ENCODE measurements around the gene COL4A2.

DNA sequence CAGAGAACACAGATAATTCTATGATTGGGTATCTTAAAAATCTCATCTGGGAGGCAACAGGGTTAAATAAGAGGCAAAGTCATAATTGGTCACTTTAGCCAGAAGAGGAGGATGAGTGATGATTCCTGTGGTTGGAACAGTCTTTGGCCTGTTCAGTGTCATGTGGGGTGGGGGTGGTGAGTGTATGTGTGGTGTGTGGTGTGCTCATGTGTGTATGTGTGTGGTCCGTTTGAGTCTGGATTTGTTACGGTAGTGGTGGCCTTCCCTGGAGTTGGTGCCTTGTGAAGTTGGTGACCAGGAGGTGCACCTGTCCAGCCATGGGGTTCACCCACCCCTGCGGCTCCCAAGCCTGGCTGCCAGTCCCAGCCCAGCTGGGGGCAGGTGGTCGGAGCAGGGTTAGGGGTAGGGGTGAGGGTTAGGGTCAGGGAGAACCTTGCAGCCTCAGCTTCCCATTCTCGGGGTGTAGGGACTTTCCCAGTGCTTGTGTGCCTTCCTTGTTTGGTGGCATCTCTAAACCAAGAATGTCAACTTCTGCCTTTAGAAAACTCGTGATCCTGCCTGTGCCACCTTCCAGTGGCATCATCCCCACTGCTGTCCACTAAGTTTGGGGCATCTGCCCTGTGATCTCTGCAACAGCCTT is 156.9 kb downstream of the COL4A2 start:
- TF ChIP-seq, protein P1, sequence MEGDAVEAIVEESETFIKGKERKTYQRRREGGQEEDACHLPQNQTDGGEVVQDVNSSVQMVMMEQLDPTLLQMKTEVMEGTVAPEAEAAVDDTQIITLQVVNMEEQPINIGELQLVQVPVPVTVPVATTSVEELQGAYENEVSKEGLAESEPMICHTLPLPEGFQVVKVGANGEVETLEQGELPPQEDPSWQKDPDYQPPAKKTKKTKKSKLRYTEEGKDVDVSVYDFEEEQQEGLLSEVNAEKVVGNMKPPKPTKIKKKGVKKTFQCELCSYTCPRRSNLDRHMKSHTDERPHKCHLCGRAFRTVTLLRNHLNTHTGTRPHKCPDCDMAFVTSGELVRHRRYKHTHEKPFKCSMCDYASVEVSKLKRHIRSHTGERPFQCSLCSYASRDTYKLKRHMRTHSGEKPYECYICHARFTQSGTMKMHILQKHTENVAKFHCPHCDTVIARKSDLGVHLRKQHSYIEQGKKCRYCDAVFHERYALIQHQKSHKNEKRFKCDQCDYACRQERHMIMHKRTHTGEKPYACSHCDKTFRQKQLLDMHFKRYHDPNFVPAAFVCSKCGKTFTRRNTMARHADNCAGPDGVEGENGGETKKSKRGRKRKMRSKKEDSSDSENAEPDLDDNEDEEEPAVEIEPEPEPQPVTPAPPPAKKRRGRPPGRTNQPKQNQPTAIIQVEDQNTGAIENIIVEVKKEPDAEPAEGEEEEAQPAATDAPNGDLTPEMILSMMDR (IDR thresholded peaks at IDR 0.05 in 4 of 5, conservative IDR thresholded peaks at IDR 0.05 in 1 of 5): no peak
- no peak for TF ChIP-seq POLR2A (IDR thresholded peaks at IDR 0.05)
